B cell (primary cell): ENCODE data around the gene CEP120. TPM values are rescaled to one million over a fixed set of nuclear protein-coding genes. Genes with fewer than 3 reads are reported as not detected.
"Not testable (repeated sequence)": the region's sequence is repeated elsewhere in the genome, so short reads cannot be mapped to it uniquely, and the experiment has no call there.

ENCODE experiments used
- ATAC-seq: fragments of 200-7000 bp; cut with Tn5 transposase; one replicate; pipeline ENCODE4 v1.10.0; 2021; ENCODE audit warnings: low read depth, mild to moderate bottlenecking, moderate number of reproducible peaks, moderate library complexity
- CTCF ChIA-PET: fragments of 350-600 bp; sonication (Branson Sonifier 250); formaldehyde crosslinking; loops from one replicate; lab custom pipeline; 2021; ENCODE audit warnings: antibody characterized with exemption, inconsistent platforms; lab: Charles Lee
- POLR2A ChIA-PET: fragments of 350-600 bp; sonication (Branson Sonifier 250); formaldehyde crosslinking; loops from one replicate; lab custom pipeline; 2021; ENCODE audit warnings: antibody characterized with exemption; lab: Charles Lee
- DNase-seq: peaks from one replicate; pipeline ENCODE4 v3.0.0; 2013
- H2AFZ ChIP-seq: 2 replicates; pipeline ENCODE4 v1.6.1; 2012; ENCODE audit warnings: mild to moderate bottlenecking, low read depth, low read length; ENCODE audit not compliant: insufficient read depth, poor library complexity, severe bottlenecking
- H3K27ac ChIP-seq, 2 donors: 1 replicate in 1 of 2; 2 replicates in 1 of 2; pipeline ENCODE4 v1.5.1; 2012 to 2013; ENCODE audit warnings: low read length in 2 of 2, mild to moderate bottlenecking in 2 of 2, moderate library complexity in 1 of 2
- H3K27me3 ChIP-seq, 4 experiments: fragments of 200-600 bp in 1 of 4; sonication (generic) in 1 of 4; replicated peaks in 1 of 4; 1 replicate in 2 of 4; 2 replicates in 2 of 4; pipeline versions ENCODE4 v1.6.1 to v1.7.0; 2013 to 2016; ENCODE audit warnings: low read length in 3 of 4, mild to moderate bottlenecking in 2 of 4, mixed read lengths in 1 of 4, moderate library complexity in 1 of 4; ENCODE audit not compliant: insufficient read depth in 4 of 4, control insufficient read depth in 3 of 4; ENCODE audit errors: control extremely low read depth in 1 of 4
- H3K36me3 ChIP-seq, 2 experiments: replicated peaks in 1 of 2; 1 replicate in 1 of 2; 2 replicates in 1 of 2; pipeline versions ENCODE4 v1.6.1 to v1.7.1; 2013; ENCODE audit warnings: low read length in 1 of 2; ENCODE audit not compliant: insufficient read depth in 2 of 2, control insufficient read depth in 1 of 2; ENCODE audit errors: control extremely low read depth in 1 of 2, extremely low read depth in 1 of 2
- H3K4me1 ChIP-seq, 2 donors: fragments of 200-600 bp in 1 of 2; sonication (generic) in 1 of 2; 1 replicate in 1 of 2; 2 replicates in 1 of 2; pipeline versions ENCODE4 v1.5.1 to v1.6.1; 2013 to 2017; ENCODE audit warnings: low read length in 2 of 2; ENCODE audit not compliant: control insufficient read depth in 2 of 2, insufficient read depth in 2 of 2
- H3K4me2 ChIP-seq: replicated peaks from 2 replicates; pipeline ENCODE3; 2012; ENCODE audit warnings: mild to moderate bottlenecking, low read depth, low read length; ENCODE audit not compliant: poor library complexity, severe bottlenecking
- H3K4me3 ChIP-seq, 5 experiments: fragments of 200-600 bp in 1 of 5; sonication (generic) in 1 of 5; 1 replicate in 3 of 5; 2 replicates in 2 of 5; pipeline versions ENCODE4 v1.5.1 to v1.7.0; 2011 to 2016; ENCODE audit warnings: low read length in 4 of 5, mild to moderate bottlenecking in 4 of 5, low read depth in 2 of 5, control low read depth in 1 of 5, moderate library complexity in 1 of 5; ENCODE audit not compliant: insufficient read depth in 1 of 5; ENCODE audit errors: control extremely low read depth in 1 of 5, extremely low read depth in 1 of 5
- H3K79me2 ChIP-seq: fragments of 200-600 bp; sonication (generic); one replicate; pipeline ENCODE4 v1.6.0; 2016; ENCODE audit warnings: low read length; ENCODE audit not compliant: control insufficient read depth, insufficient read depth
- H3K9ac ChIP-seq: fragments of 200-600 bp; sonication (generic); 2 replicates; pipeline ENCODE4 v1.6.1; 2017; ENCODE audit warnings: mild to moderate bottlenecking, low read length, moderate library complexity
- H3K9me3 ChIP-seq, 3 donors: one replicate each; pipeline versions ENCODE4 v1.6.1 to v1.7.1; 2013; ENCODE audit warnings: low read length in 2 of 3; ENCODE audit not compliant: control insufficient read depth in 2 of 3, insufficient read depth in 1 of 3; ENCODE audit errors: control extremely low read depth in 1 of 3
- H4K20me1 ChIP-seq: 2 replicates; pipeline ENCODE4 v1.6.0; 2012; ENCODE audit warnings: mild to moderate bottlenecking, low read length; ENCODE audit not compliant: insufficient read depth, control insufficient read depth, poor library complexity, severe bottlenecking
- H3K27ac Mint-ChIP-seq: one replicate; pipeline ENCODE4 v1.8.0; 2021; ENCODE audit warnings: mixed read lengths
- H3K27me3 Mint-ChIP-seq: one replicate; pipeline ENCODE4 v1.8.0; 2021; ENCODE audit warnings: mixed read lengths
- H3K4me1 Mint-ChIP-seq: one replicate; pipeline ENCODE4 v1.8.0; 2021; ENCODE audit warnings: mixed read lengths
- H3K4me3 Mint-ChIP-seq: one replicate; pipeline ENCODE4 v1.8.0; 2021; ENCODE audit warnings: mixed read lengths
- H3K9me3 Mint-ChIP-seq: one replicate; pipeline ENCODE4 v1.8.0; 2022; ENCODE audit warnings: mixed read lengths; ENCODE audit not compliant: insufficient read depth
- CTCF ChIP-seq: fragments of 200-600 bp; IDR thresholded peaks from one replicate; pipeline ENCODE4 v1.8.0; 2022; ENCODE audit warnings: antibody characterized with exemption, mild to moderate bottlenecking
- EZH2 ChIP-seq: IDR thresholded peaks from 2 replicates; pipeline ENCODE4 v1.6.1; 2012; ENCODE audit warnings: borderline replicate concordance, low read depth, mild to moderate bottlenecking, moderate library complexity, low read length; ENCODE audit not compliant: insufficient read depth, poor library complexity, severe bottlenecking
- WGBS: methylation state at CpG from one replicate; pipeline ENCODE4 v1.1.5; 2013; ENCODE audit warnings: missing lambda C conversion rate; ENCODE audit not compliant: insufficient coverage; 5-methylcytosine and 5-hydroxymethylcytosine counted together
- intact Hi-C: fragments of 100-400 bp; cut with micrococcal nuclease; formaldehyde crosslinking; loops from one replicate; pipeline ENCODE4 v1.10.0; 2022
- polyA plus RNA-seq: library from polyadenylated mRNA; depleted of rRNA; stranded (reverse); fragments of >200 nt; gene quantifications from 2 replicates; pipeline ENCODE4 v1.2.3, GENCODE V29; 2012
- total RNA-seq, 2 donors: library from RNA; stranded (reverse); fragments of 120-200 nt in 1 of 2; gene quantifications; 1 replicate in 1 of 2; 2 replicates in 1 of 2; pipeline versions ENCODE4 v1.2.3 to v1.2.4, GENCODE V29; 2013 to 2022

Gene CEP120
- total and polyA plus RNA-seq, 2 donors (not counting 1 experiment from before 2014, with no cell fraction given): 15.7 to 89.7 TPM

- DNase-seq: no peak
Measured at GRCh38 chr5:123460296-123460729, 37.1 kb upstream of the CEP120 start.

GRCh38 chr5:123458994-123459393 is 35.8 kb upstream of the CEP120 start:
- H3K27ac Mint-ChIP-seq, ATAC-seq: not testable (repeated sequence)
- peaks cover 13% of the 10 kb centered on the region for H3K4me1 Mint-ChIP-seq

More at GRCh38 chr5:123460296-123460729, 37.1 kb upstream of the CEP120 start:
- Mint-ChIP-seq H3K9me3 (no peaks in the 10 kb centered on the region), H3K4me3 (no peak overlapping the region), H3K27ac (peak overlapping the region; percentile 1), H3K4me1 (peaks cover 11% of the 10 kb centered on the region), H3K27me3 (no peaks in the 10 kb centered on the region)
- Histone ChIP-seq H3K79me2 (no peaks in the 10 kb centered on the region), H3K4me1 (no peaks in the 10 kb centered on the region), H2AFZ (no peak overlapping the region), H3K4me2 (no peak overlapping the region), H4K20me1 (no peaks in the 10 kb centered on the region), H3K9ac (no peak overlapping the region), H3K4me3 (no peak overlapping the region), H3K9me3 (no peaks in the 10 kb centered on the region), H3K27me3 (no peaks in the 10 kb centered on the region), H3K27ac (no peak overlapping the region), H3K36me3 (no peaks in the 10 kb centered on the region)
- WGBS: 69% methylated on average over 2 of the region's 2 CpGs
- TF ChIP-seq EZH2 (no peak), CTCF (no peak)
- intact Hi-C loops: no loop called here
- peak; percentile 58 for ATAC-seq
- POLR2A ChIA-PET: no interaction called here
- CTCF ChIA-PET: no interaction called here

More at GRCh38 chr5:123458994-123459393, 35.8 kb upstream of the CEP120 start:
- H3K9ac ChIP-seq, H3K9me3 ChIP-seq, H3K27ac ChIP-seq, H3K4me3 ChIP-seq, H3K27me3 ChIP-seq, H2AFZ ChIP-seq, intact Hi-C loops, H3K4me2 ChIP-seq, H3K4me1 ChIP-seq, POLR2A ChIA-PET, H3K27me3 Mint-ChIP-seq, DNase-seq, H3K9me3 Mint-ChIP-seq, H3K4me3 Mint-ChIP-seq, H3K79me2 ChIP-seq, CTCF ChIA-PET, H3K36me3 ChIP-seq, H4K20me1 ChIP-seq: not testable (repeated sequence)
- no CpG with 5 or more reads among the region's 4 CpGs for whole genome bisulfite sequencing
